OCI-LY3 (cell line): Measurements from ENCODE around the gene HIVEP3.

Source experiments
- EZH2phosphoT487 ChIP-seq: fragments of 200-600 bp; shearing (Covaris generic); IDR thresholded peaks from 2 replicates; pipeline ENCODE4 v1.6.1; 2018; ENCODE audit warnings: antibody characterized with exemption, mixed run types, low read depth
- TF ChIP-seq, protein P1 (sequence below): fragments of 200-600, 300-600 bp; sonication (generic); IDR thresholded peaks from 2 replicates; pipeline ENCODE4 v1.5.1; 2014; ENCODE audit warnings: antibody characterized with exemption, low read length, low read depth

- no peak for TF ChIP-seq EZH2phosphoT487
- TF ChIP-seq, protein P1, sequence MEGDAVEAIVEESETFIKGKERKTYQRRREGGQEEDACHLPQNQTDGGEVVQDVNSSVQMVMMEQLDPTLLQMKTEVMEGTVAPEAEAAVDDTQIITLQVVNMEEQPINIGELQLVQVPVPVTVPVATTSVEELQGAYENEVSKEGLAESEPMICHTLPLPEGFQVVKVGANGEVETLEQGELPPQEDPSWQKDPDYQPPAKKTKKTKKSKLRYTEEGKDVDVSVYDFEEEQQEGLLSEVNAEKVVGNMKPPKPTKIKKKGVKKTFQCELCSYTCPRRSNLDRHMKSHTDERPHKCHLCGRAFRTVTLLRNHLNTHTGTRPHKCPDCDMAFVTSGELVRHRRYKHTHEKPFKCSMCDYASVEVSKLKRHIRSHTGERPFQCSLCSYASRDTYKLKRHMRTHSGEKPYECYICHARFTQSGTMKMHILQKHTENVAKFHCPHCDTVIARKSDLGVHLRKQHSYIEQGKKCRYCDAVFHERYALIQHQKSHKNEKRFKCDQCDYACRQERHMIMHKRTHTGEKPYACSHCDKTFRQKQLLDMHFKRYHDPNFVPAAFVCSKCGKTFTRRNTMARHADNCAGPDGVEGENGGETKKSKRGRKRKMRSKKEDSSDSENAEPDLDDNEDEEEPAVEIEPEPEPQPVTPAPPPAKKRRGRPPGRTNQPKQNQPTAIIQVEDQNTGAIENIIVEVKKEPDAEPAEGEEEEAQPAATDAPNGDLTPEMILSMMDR: no peak
Observed at GRCh38 chr1:41535276-41535675, 383.4 kb downstream of the HIVEP3 start.
